Fibroblast of villous mesenchyme (primary cell): ENCODE results near the gene PPP1R12C. TPM values are rescaled to one million over a fixed set of nuclear protein-coding genes. Genes with fewer than 3 reads are reported as not detected.

Experiments
- DNase-seq: peaks from one replicate; pipeline ENCODE4 v3.0.0-alpha.2; 2010; ENCODE audit warnings: low read depth
- H3K4me3 ChIP-seq: 2 replicates; pipeline ENCODE4 v1.5.1; 2011; ENCODE audit warnings: low read depth, mild to moderate bottlenecking, low read length
- CTCF ChIP-seq: IDR thresholded peaks from 2 replicates; pipeline ENCODE4 v1.5.1; 2012; ENCODE audit warnings: low read depth, mild to moderate bottlenecking, low read length; ENCODE audit not compliant: insufficient read depth
- total RNA-seq: library from RNA; depleted of rRNA; stranded (reverse); fragments of >200 nt; gene quantifications from 2 replicates; pipeline ENCODE4 v1.2.3, GENCODE V29; 2012

The PPP1R12C gene
- total RNA-seq, 1 donor = 49.7 TPM

DNA sequence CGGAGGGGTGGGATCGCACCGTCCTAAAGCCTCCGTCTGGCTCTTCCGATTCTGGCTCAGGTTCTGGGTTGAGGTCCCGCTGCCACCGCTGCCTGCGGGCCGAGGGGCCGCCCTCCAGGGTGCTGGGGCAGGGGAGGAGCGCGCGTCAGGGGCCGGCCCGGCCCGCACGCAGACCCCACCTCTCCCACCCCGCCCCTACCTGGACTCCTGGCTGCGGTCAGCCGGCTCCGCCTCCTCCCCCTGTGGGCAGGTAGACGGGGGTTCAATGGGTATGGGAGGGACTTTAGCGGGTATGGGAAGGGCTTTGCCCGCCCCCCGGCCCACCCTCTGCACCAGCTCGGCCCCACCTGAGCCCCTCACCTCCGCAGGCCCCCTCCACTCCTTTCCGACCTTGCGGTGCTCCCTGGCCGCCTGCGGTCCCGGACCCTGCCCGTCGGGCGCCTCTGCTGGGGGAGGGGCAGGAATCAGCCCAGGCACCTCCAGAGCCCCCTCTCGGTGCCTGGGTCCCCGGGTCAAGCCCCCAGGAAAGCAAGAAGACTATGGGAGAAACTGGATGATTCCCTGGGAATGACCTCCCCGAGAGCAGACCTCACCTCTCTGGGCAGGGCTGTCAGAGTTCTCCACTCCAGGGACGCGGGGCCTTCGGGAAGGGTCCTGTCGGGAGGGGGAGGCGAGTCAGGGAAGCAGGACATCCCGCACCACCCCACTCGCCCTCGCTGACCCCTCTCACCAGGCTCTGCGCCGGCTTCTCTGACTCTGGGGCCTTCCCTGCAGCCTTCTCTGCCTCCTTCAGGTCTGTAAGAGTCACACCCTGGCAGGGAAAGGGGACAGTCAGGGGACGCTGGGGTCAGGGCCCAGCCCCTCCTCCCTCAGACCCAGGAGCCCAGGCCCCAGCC is 24.8 kb downstream of the PPP1R12C start:
- TF ChIP-seq CTCF = no peak
- H3K4me3 ChIP-seq = no peak overlapping the region
- no peak for DNase-seq

DNA sequence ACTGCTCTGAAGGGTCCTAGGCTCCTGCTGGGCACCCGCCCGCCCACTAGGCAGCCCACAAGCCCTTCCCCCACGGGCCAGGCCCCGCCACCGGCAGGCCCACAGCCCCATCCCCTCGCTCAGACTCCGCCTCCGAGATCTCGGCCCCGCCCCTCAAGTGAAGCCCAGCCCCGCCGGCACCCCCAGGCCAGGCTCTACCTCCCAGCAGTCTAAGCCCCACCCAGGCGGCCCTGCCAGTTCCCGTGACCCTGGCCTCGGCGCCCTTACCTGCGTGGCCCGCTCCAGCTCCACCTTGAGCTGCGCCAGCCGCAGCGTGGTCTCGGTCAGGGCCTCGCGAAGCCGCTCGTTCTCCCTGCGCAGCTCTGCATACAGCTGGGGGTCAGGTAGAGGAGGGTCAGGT is 25.5 kb downstream of the PPP1R12C start:
- no peak overlapping the region for H3K4me3 ChIP-seq
- no peak for DNase-seq
- TF ChIP-seq CTCF = no peak

- DNase-seq = no peak
- no peak overlapping the region for H3K4me3 ChIP-seq
- TF ChIP-seq CTCF = no peak
These were observed 26.1 kb downstream of the PPP1R12C start for GRCh38 chr19:55091126-55091910.

DNA sequence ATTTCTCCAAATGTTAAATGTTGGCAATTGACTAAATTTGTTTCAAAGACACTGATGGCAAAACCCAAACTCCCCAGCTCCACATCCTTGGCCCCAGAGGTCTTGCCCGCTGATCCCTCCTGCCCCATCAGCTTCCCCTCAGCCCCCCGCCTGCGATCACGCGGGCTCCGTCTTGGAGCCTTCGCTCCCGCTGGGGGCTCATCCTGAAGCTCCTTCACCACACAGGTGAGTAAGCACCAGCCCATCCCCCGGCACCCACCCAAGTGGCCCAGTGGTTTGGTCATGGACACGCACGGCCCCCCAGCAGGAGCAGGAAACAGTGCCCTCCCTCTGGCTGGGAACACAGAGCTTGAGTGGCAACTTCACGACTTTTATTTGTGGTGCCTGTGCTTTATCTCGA is 26.9 kb downstream of the PPP1R12C start:
- no peak for TF ChIP-seq CTCF
- no peak overlapping the region for H3K4me3 ChIP-seq
- DNase-seq = no peak

- TF ChIP-seq CTCF = no peak
- DNase-seq = no peak
- H3K4me3 ChIP-seq = no peak overlapping the region
These were observed 28.0 kb downstream of the PPP1R12C start for GRCh38 chr19:55089342-55089944.

GRCh38 chr19:55088543-55089341 is 28.7 kb downstream of the PPP1R12C start:
- no peak overlapping the region for H3K4me3 ChIP-seq
- TF ChIP-seq CTCF = peak; percentile 61
- DNase-seq = peak; percentile 59
